ENCODE data around the gene GNPTAB.

GNPTAB gene

DNA sequence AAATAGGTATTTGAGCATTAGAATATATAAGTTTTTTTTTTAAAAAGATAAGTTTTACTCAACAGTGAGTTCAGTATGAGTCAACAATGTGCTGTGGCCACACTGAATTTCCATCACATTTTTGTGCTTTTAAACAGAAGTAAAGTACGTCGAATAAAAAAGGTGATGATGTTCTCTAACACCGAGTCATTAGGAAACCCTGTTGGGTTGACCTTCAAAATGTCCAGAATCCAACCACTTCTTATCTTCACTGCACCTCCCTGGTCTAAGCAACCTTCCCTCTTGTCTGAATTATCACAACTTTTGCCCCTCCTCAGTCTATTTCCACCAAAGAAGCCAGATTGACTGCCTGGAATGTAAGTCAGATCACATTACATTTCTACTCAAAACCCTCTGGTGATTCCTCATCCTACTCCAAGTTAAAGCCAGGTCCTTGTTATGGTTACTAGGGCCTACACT is 48.5 kb downstream of the GNPTAB start:
- TF ChIP-seq, protein P1, sequence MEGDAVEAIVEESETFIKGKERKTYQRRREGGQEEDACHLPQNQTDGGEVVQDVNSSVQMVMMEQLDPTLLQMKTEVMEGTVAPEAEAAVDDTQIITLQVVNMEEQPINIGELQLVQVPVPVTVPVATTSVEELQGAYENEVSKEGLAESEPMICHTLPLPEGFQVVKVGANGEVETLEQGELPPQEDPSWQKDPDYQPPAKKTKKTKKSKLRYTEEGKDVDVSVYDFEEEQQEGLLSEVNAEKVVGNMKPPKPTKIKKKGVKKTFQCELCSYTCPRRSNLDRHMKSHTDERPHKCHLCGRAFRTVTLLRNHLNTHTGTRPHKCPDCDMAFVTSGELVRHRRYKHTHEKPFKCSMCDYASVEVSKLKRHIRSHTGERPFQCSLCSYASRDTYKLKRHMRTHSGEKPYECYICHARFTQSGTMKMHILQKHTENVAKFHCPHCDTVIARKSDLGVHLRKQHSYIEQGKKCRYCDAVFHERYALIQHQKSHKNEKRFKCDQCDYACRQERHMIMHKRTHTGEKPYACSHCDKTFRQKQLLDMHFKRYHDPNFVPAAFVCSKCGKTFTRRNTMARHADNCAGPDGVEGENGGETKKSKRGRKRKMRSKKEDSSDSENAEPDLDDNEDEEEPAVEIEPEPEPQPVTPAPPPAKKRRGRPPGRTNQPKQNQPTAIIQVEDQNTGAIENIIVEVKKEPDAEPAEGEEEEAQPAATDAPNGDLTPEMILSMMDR (IDR thresholded peaks at IDR 0.05; ENCODE audit: low read length, missing control alignments): no peak
- peak; percentile 44 for DNase-seq (ENCODE audit: low read depth)
- H3K4me3 ChIP-seq (replicated peaks; ENCODE audit: low read depth, low read length): no peak overlapping the region

DNA sequence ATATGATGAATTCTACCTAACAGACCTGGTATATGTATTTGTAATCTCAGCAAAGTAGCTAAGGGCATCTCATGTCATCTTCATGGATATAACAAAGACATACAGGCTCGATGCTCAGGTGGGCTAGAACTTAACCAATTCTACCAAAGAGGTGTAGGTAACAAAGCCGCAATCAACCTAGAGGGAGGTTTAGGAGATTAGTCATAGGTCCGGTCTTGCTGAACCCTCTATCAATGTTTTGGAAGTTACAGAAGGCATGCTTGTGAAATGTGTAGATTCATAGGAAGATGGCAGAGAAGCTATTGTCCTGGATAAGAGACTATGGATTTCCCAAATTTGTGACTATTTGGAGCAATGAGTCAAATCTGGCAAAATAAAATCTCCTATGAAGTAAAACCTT is 48.9 kb downstream of the GNPTAB start:
- H3K4me3 ChIP-seq (replicated peaks; ENCODE audit: low read depth, low read length): no peak overlapping the region
- TF ChIP-seq, protein P1 (IDR thresholded peaks at IDR 0.05; ENCODE audit: low read length, missing control alignments): no peak
- DNase-seq (ENCODE audit: low read depth): no peak

DNA sequence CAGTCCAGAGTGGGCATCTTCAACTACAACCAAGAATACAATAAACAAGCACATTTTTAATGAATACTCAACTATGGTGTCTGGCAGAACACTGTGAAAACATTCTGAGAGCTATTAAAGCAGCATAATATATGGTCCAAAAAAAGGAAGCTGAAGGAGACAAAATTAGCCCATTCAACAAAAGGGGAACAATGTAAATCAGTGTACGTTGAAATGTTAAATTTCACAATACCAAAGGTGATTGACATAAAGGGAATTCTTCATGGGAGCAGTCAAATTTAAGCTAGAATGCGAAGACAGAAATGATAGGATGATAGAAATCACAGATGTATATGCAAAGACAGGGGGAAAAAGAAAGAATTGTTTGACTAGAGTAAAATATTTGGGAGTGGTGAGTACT is 50.2 kb downstream of the GNPTAB start:
- DNase-seq (ENCODE audit: low read depth): no peak
- TF ChIP-seq, protein P1 (IDR thresholded peaks at IDR 0.05; ENCODE audit: low read length, missing control alignments): no peak
- no peak overlapping the region for H3K4me3 ChIP-seq (replicated peaks; ENCODE audit: low read depth, low read length)

DNA sequence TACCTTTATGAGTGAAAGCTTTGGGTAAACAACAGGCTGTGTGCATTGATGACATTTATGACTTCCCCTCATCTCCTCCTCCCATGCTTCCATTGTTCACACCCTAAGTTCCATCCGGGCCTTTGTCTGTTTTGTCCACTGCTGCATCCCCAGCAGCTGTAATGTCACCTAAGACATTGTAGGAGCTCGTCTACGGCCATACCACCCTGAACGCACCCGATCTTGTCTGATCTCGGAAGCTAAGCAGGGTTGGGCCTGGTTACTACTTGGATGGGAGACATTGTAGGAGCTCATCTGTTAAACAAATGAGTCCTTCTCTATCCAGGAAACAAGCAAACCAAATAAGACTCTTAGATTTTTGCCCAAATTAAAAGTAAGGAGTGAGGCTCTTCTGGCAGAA is 51.1 kb downstream of the GNPTAB start:
- DNase-seq (ENCODE audit: low read depth): no peak
- H3K4me3 ChIP-seq (replicated peaks; ENCODE audit: low read depth, low read length): no peak overlapping the region
- TF ChIP-seq, protein P1 (IDR thresholded peaks at IDR 0.05; ENCODE audit: low read length, missing control alignments): no peak

DNA sequence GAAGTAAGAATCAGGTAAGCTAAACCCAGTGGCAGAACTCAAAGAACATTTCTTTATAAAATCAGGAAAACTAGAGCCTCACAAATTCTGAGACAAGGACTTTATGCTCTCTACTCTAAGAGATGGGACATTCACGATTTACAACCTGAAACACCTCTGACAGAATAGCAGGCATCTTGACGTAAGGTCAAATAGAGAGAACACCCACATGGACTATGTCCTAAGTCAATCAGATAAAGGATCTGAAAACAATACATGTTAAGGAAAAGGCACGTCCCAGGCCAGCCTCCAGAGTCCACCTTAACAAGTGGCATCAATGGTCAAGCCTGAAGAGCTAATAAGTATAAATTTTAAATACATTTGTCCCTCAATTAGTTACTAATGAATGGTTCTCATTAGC is 51.6 kb downstream of the GNPTAB start:
- H3K4me3 ChIP-seq (replicated peaks; ENCODE audit: low read depth, low read length): no peak overlapping the region
- no peak for DNase-seq (ENCODE audit: low read depth)
- TF ChIP-seq, protein P1 (IDR thresholded peaks at IDR 0.05; ENCODE audit: low read length, missing control alignments): no peak

DNA sequence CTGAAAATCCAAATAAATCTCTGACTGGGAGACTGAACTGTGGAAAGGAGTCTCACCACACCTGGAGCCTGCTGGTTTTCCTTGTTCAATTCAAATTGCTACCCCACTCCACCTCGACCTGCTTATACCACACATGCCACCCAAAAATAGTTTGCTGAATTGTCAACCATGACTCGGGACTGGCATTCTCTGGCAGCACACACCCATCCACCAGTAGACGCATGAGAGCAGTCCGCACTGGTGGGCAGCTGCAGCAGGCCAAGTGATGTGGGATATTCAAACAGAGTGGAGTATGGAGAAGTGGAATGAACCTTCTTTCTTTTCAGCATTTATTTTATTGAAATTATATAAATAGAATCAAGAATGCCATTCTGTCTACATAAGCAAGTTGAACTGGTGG is 52.8 kb downstream of the GNPTAB start:
- no peak overlapping the region for H3K4me3 ChIP-seq (replicated peaks; ENCODE audit: low read depth, low read length)
- DNase-seq (ENCODE audit: low read depth): no peak
- TF ChIP-seq, protein P1 (IDR thresholded peaks at IDR 0.05; ENCODE audit: low read length, missing control alignments): no peak

DNA sequence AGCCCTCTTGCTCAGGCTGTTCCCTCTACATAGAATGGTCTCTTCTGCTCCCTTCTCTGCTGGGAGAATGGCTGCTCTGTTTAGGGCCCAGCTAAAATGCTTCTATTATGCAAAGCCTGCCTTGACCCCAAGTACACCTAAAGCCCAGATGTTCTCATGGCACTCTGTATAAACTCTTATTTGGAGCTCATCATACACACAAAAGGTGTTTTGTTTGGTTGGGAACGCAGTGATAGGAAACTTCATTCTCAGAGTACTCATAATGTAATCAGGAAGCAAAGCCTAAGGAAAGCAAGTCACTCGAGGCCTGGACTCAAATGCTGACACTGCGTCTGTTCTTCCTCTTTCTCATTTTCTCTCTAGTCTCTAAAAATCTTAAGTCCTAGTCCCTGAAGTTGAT is 53.3 kb downstream of the GNPTAB start:
- H3K4me3 ChIP-seq (replicated peaks; ENCODE audit: low read depth, low read length): no peak overlapping the region
- TF ChIP-seq, protein P1 (IDR thresholded peaks at IDR 0.05; ENCODE audit: low read length, missing control alignments): no peak
- DNase-seq (ENCODE audit: low read depth): no peak
